ENCODE measurements around the gene PLEKHG7.

The PLEKHG7 gene

DNA sequence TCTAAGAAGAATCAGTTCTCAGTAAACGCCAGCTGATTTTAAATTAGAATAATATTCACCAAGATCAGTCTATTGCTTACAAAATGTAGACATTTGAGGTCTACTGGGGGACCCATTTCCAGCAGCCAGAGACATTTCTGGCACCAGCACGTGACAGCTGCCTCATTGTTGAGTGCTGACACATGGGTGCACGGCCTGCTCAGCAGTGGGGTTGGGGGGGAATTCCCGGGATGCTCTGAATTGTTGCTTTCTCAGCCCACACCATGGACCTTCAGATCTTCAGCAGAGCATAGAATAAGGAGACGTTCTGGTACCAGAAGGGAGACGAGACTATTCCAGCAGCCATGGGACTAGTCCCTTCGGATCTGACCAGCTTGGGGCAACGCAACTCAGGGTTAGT is 18.3 kb downstream of the PLEKHG7 start:
- DNase-seq (ENCODE audit: low spot score), result no peak
- in situ Hi-C loops (cut with MboI; ENCODE audit: low sequenced_read_pairs, unreplicated experiment), result no loop called here
- TF ChIP-seq, protein P1, sequence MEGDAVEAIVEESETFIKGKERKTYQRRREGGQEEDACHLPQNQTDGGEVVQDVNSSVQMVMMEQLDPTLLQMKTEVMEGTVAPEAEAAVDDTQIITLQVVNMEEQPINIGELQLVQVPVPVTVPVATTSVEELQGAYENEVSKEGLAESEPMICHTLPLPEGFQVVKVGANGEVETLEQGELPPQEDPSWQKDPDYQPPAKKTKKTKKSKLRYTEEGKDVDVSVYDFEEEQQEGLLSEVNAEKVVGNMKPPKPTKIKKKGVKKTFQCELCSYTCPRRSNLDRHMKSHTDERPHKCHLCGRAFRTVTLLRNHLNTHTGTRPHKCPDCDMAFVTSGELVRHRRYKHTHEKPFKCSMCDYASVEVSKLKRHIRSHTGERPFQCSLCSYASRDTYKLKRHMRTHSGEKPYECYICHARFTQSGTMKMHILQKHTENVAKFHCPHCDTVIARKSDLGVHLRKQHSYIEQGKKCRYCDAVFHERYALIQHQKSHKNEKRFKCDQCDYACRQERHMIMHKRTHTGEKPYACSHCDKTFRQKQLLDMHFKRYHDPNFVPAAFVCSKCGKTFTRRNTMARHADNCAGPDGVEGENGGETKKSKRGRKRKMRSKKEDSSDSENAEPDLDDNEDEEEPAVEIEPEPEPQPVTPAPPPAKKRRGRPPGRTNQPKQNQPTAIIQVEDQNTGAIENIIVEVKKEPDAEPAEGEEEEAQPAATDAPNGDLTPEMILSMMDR (IDR thresholded peaks at IDR 0.05; ENCODE audit: borderline replicate concordance, control extremely low read depth, extremely low read depth, insufficient read depth, missing control alignments), result no peak

DNA sequence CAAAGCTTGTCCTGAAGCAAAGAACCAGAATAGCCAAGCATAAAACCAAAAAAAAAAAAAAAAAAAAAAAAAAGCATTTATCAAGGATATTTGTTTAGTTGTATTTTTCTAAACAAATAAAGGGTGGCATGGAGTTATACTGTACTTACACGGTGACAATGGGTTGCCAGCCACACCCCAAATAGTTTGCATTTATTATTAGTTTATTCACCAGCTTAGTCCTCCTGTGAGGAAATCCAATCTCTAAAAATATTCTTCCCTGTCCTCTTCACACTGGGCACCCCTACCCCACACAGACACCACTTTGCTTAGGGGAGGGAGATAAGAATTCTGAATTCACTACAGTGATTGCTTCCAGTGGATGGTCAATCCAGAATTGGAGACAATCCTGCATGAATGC is 18.9 kb downstream of the PLEKHG7 start:
- no peak for DNase-seq (ENCODE audit: low spot score)
- in situ Hi-C loops (cut with MboI; ENCODE audit: low sequenced_read_pairs, unreplicated experiment), result no loop called here
- TF ChIP-seq, protein P1 (IDR thresholded peaks at IDR 0.05; ENCODE audit: borderline replicate concordance, control extremely low read depth, extremely low read depth, insufficient read depth, missing control alignments), result no peak

DNA sequence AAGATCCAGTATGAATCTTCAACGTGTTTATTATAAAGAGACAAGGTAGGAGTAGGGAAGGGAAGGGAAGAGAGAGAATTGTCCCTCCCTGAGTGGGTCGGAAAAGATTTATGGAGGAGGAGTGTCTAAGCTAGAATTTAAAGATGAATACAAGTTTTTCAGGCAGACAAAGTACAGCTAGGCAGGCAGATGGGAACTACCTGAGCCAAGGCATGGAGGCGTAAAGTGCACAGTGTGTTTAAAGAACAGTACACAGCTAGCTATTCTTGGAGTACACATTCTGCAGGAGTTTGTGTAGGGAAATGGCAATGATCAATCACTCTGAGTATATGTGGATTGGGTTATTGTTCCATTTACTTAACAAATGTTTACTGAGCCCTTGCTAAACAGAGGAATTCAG is 20.1 kb downstream of the PLEKHG7 start:
- TF ChIP-seq, protein P1 (IDR thresholded peaks at IDR 0.05; ENCODE audit: borderline replicate concordance, control extremely low read depth, extremely low read depth, insufficient read depth, missing control alignments), result no peak
- in situ Hi-C loops (cut with MboI; ENCODE audit: low sequenced_read_pairs, unreplicated experiment), result no loop called here
- no peak for DNase-seq (ENCODE audit: low spot score)

DNA sequence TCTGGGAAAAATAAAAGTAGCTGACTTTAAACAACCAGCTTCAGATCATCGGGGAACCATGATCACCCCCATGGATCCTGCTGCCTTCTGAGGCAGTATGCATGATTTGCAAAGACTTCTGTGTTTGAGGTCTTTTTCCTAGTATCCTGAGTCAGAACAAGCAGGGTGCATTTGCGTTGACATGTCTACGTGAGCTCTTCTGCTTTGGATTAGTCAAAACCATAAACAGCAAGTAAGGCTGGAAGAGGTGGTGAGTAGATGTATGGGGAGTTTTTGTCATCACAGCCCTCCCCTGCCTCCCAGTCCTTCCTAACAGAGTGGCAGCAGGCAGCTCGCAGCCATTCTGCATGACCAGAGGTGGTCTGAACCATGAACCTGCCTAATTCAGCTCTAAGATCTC is 24.1 kb downstream of the PLEKHG7 start:
- no peak for DNase-seq (ENCODE audit: low spot score)
- in situ Hi-C loops (cut with MboI; ENCODE audit: low sequenced_read_pairs, unreplicated experiment), result no loop called here
- TF ChIP-seq, protein P1 (IDR thresholded peaks at IDR 0.05; ENCODE audit: borderline replicate concordance, control extremely low read depth, extremely low read depth, insufficient read depth, missing control alignments), result no peak

DNA sequence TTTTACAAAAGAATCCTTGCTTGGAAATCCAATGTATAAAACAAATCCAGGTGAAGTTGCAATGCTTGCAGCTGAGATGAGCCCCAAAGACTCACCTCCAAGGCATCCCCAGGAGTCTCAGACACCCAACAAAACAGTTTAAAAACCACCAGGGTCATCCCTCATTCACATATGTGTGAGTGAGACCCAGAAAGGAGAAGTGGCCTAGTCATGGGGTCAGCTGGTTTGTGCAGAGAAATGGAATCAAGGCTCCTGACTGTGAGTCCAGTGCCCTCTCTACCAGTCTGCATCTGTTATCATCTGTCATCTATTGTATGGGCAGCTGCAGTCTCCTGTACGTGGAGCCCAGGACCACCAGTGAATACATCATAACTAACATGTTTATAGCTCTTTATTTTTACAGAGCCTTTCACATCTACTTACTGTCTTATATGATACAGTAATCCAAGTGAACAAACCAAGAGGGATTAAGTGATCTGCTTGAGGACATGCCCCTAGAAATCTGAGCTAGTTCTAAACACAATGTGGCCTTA is 27.1 kb downstream of the PLEKHG7 start:
- DNase-seq (ENCODE audit: low spot score), result no peak
- in situ Hi-C loops (cut with MboI; ENCODE audit: low sequenced_read_pairs, unreplicated experiment), result no loop called here
- TF ChIP-seq, protein P1 (IDR thresholded peaks at IDR 0.05; ENCODE audit: borderline replicate concordance, control extremely low read depth, extremely low read depth, insufficient read depth, missing control alignments), result no peak

DNA sequence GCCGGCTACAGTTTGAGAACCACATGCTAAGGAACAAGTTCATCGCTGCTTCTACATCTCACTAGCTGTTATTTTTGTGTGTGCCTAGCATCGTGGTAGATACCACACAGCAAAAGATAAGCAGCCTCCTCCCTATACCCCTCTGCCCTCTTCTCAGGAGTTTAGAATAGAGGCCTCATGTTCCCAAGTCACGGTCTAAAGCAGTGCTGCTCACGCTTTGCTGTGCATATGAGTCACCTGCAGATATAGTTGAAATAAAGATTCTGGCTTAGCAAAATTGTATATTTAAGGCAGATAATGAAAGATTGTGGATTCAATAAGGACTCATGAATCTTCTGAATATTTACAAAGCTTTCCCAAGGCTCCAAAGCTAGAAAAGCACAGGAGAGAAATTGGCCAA is 28.0 kb downstream of the PLEKHG7 start:
- TF ChIP-seq, protein P1 (IDR thresholded peaks at IDR 0.05; ENCODE audit: borderline replicate concordance, control extremely low read depth, extremely low read depth, insufficient read depth, missing control alignments), result no peak
- no peak for DNase-seq (ENCODE audit: low spot score)
- in situ Hi-C loops (cut with MboI; ENCODE audit: low sequenced_read_pairs, unreplicated experiment), result no loop called here

DNA sequence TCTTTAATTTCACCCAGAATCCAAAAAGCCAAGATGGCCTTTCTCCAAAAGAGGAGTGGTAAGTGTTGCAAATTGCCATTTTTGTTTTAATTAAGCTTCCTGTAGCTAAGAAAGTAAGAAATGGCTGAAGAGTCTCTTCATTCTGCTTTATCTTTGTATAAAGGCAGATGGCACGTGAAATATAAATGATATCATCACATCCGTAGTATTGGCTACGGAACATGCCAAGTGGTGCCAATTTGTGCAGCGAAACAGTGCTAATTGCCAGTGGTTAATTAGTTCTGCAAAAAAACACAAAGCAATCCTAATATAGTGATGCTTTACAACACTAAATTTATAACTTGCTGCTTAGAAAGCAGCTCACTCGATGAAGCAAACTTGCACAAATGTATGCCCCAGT is 29.4 kb downstream of the PLEKHG7 start:
- in situ Hi-C loops (cut with MboI; ENCODE audit: low sequenced_read_pairs, unreplicated experiment), result no loop called here
- DNase-seq (ENCODE audit: low spot score), result no peak
- TF ChIP-seq, protein P1 (IDR thresholded peaks at IDR 0.05; ENCODE audit: borderline replicate concordance, control extremely low read depth, extremely low read depth, insufficient read depth, missing control alignments), result no peak

Measured in GM13976 (cell line).